ENCODE results near the gene ACTL7A. TPM values are rescaled to one million over a fixed set of nuclear protein-coding genes. Genes with fewer than 3 reads are reported as not detected.

The ACTL7A gene
- total and polyA plus RNA-seq, 2 of the 13 experiments (the other 11 are each of a cell fraction or from before 2014, with no cell fraction given), result not detected

- FAIRE-seq, result no peak
- no peak for DNase-seq (ENCODE audit: low spot score)
- H3K9ac ChIP-seq (ENCODE audit: insufficient read depth, low read depth, low read length), result no peak overlapping the region
- no TSS peak for BruUV-seq (replicated peaks)
- H4K20me1 ChIP-seq (ENCODE audit: insufficient read depth, low read length), result no peaks in the 10 kb centered on the region
- CTCF ChIA-PET (ENCODE audit: low intra/inter-chr PET ratio, low total read pairs), result no interaction called here
- H3K27ac ChIP-seq (ENCODE audit: extremely low read length, insufficient read depth, low read length), result no peak overlapping the region
- POLR2A ChIA-PET, result no interaction called here
- ATAC-seq, result no peak
- H3K9me3 ChIP-seq (ENCODE audit: low read length), result no peaks in the 10 kb centered on the region
- intact Hi-C loops (cut with micrococcal nuclease; ENCODE audit: unreplicated experiment) (no loop called here), in situ Hi-C loops (cut with HindIII; ENCODE audit: extremely low pct_ligation_motif_present, low pct_unique_long_range_greater_than_20kb) (no loop called here)
- H3K4me3 ChIP-seq (replicated peaks in 1 of 3; ENCODE audit: insufficient read depth in 1 of 3, low read depth in 2 of 3, low read length in 3 of 3), result no peak overlapping the region
- H2AFZ ChIP-seq (ENCODE audit: low read length), result no peak overlapping the region
- no peak overlapping the region for H3K4me2 ChIP-seq (ENCODE audit: low read depth, low read length)
- no peaks in the 10 kb centered on the region for H3K27me3 ChIP-seq (ENCODE audit: control insufficient read depth in 1 of 2, insufficient read depth in 2 of 2, low read length in 2 of 2)
- H3K4me1 ChIP-seq (ENCODE audit: insufficient read depth, low read length), result peaks cover 28% of the 10 kb centered on the region
- H3K79me2 ChIP-seq (ENCODE audit: insufficient read depth, low read length), result no peaks in the 10 kb centered on the region
- WGBS (ENCODE audit: low lambda C conversion rate), result 97% methylated on average over 6 of the region's 6 CpGs
- no peaks in the 10 kb centered on the region for H3K36me3 ChIP-seq (replicated peaks in 1 of 2; ENCODE audit: control insufficient read depth in 1 of 2, insufficient read depth in 2 of 2, low read length in 2 of 2)
- TF ChIP-seq RAD51 (IDR thresholded peaks at IDR 0.05; ENCODE audit: borderline replicate concordance) (no peak), ZFX (CRISPR knock-in tag; IDR thresholded peaks at IDR 0.05; ENCODE audit: low read depth) (no peak), CREM (IDR thresholded peaks at IDR 0.05) (no peak), CREM (CRISPR knock-in tag; IDR thresholded peaks at IDR 0.05) (no peak), ZBTB8A (CRISPR knock-in tag; IDR thresholded peaks at IDR 0.05; ENCODE audit: borderline replicate concordance, low read depth) (no peak), AKAP8 (CRISPR knock-in tag; IDR thresholded peaks at IDR 0.05) (no peak), ARNTL (CRISPR knock-in tag; IDR thresholded peaks at IDR 0.05) (no peak), ZNF713 (CRISPR knock-in tag; IDR thresholded peaks at IDR 0.05) (no peak), BATF2 (CRISPR knock-in tag; IDR thresholded peaks at IDR 0.05) (no peak)
- TF ChIP-seq, protein P1, sequence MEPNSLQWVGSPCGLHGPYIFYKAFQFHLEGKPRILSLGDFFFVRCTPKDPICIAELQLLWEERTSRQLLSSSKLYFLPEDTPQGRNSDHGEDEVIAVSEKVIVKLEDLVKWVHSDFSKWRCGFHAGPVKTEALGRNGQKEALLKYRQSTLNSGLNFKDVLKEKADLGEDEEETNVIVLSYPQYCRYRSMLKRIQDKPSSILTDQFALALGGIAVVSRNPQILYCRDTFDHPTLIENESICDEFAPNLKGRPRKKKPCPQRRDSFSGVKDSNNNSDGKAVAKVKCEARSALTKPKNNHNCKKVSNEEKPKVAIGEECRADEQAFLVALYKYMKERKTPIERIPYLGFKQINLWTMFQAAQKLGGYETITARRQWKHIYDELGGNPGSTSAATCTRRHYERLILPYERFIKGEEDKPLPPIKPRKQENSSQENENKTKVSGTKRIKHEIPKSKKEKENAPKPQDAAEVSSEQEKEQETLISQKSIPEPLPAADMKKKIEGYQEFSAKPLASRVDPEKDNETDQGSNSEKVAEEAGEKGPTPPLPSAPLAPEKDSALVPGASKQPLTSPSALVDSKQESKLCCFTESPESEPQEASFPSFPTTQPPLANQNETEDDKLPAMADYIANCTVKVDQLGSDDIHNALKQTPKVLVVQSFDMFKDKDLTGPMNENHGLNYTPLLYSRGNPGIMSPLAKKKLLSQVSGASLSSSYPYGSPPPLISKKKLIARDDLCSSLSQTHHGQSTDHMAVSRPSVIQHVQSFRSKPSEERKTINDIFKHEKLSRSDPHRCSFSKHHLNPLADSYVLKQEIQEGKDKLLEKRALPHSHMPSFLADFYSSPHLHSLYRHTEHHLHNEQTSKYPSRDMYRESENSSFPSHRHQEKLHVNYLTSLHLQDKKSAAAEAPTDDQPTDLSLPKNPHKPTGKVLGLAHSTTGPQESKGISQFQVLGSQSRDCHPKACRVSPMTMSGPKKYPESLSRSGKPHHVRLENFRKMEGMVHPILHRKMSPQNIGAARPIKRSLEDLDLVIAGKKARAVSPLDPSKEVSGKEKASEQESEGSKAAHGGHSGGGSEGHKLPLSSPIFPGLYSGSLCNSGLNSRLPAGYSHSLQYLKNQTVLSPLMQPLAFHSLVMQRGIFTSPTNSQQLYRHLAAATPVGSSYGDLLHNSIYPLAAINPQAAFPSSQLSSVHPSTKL (CRISPR knock-in tag; IDR thresholded peaks at IDR 0.05), result no peak
- TF ChIP-seq, protein P2, sequence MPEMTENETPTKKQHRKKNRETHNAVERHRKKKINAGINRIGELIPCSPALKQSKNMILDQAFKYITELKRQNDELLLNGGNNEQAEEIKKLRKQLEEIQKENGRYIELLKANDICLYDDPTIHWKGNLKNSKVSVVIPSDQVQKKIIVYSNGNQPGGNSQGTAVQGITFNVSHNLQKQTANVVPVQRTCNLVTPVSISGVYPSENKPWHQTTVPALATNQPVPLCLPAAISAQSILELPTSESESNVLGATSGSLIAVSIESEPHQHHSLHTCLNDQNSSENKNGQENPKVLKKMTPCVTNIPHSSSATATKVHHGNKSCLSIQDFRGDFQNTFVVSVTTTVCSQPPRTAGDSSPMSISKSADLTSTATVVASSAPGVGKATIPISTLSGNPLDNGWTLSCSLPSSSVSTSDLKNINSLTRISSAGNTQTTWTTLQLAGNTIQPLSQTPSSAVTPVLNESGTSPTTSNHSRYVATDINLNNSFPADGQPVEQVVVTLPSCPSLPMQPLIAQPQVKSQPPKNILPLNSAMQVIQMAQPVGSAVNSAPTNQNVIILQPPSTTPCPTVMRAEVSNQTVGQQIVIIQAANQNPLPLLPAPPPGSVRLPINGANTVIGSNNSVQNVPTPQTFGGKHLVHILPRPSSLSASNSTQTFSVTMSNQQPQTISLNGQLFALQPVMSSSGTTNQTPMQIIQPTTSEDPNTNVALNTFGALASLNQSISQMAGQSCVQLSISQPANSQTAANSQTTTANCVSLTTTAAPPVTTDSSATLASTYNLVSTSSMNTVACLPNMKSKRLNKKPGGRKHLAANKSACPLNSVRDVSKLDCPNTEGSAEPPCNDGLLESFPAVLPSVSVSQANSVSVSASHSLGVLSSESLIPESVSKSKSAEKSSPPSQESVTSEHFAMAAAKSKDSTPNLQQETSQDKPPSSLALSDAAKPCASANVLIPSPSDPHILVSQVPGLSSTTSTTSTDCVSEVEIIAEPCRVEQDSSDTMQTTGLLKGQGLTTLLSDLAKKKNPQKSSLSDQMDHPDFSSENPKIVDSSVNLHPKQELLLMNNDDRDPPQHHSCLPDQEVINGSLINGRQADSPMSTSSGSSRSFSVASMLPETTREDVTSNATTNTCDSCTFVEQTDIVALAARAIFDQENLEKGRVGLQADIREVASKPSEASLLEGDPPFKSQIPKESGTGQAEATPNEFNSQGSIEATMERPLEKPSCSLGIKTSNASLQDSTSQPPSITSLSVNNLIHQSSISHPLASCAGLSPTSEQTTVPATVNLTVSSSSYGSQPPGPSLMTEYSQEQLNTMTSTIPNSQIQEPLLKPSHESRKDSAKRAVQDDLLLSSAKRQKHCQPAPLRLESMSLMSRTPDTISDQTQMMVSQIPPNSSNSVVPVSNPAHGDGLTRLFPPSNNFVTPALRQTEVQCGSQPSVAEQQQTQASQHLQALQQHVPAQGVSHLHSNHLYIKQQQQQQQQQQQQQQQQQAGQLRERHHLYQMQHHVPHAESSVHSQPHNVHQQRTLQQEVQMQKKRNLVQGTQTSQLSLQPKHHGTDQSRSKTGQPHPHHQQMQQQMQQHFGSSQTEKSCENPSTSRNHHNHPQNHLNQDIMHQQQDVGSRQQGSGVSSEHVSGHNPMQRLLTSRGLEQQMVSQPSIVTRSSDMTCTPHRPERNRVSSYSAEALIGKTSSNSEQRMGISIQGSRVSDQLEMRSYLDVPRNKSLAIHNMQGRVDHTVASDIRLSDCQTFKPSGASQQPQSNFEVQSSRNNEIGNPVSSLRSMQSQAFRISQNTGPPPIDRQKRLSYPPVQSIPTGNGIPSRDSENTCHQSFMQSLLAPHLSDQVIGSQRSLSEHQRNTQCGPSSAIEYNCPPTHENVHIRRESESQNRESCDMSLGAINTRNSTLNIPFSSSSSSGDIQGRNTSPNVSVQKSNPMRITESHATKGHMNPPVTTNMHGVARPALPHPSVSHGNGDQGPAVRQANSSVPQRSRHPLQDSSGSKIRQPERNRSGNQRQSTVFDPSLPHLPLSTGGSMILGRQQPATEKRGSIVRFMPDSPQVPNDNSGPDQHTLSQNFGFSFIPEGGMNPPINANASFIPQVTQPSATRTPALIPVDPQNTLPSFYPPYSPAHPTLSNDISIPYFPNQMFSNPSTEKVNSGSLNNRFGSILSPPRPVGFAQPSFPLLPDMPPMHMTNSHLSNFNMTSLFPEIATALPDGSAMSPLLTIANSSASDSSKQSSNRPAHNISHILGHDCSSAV (CRISPR knock-in tag; IDR thresholded peaks at IDR 0.05; ENCODE audit: borderline replicate concordance), result no peak
These were observed 4.5 kb upstream of the ACTL7A start for GRCh38 chr9:108857572-108857971.

All from HepG2 (cell line).